Measurements from ENCODE around the gene ZSCAN16. TPM values are rescaled to one million over a fixed set of nuclear protein-coding genes. Genes with fewer than 3 reads are reported as not detected.
"Not testable (repeated sequence)": the region's sequence is repeated elsewhere in the genome, so short reads cannot be mapped to it uniquely, and the experiment has no call there.

The ZSCAN16 gene
- total RNA-seq, 1 donor from 2014 or later = 6.8 TPM

DNA sequence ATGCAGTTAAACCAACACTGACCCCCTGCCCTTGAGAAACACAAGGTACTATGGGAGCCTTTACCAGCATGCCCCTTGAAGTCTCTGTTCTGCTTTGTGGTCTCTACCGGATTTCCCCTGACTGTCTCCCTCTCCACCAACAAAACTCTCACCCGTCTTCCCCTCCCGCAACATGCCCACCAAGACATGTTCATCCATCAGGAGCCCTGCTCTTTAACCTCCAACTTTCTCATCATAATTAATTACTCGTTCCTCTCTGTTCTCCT is 43.0 kb upstream of the ZSCAN16 start:
- peaks cover 9% of the 10 kb centered on the region for H3K36me3 ChIP-seq
- H3K9me3 ChIP-seq = no peaks in the 10 kb centered on the region
- peak overlapping the region; percentile 84 for H3K4me3 ChIP-seq
- H3K27ac ChIP-seq = peak overlapping the region; percentile 89
- DNase-seq (no peak), ATAC-seq (peak; percentile 5 to 7)
- H3K4me1 ChIP-seq = peaks cover 14% of the 10 kb centered on the region
- TF ChIP-seq, protein P1, sequence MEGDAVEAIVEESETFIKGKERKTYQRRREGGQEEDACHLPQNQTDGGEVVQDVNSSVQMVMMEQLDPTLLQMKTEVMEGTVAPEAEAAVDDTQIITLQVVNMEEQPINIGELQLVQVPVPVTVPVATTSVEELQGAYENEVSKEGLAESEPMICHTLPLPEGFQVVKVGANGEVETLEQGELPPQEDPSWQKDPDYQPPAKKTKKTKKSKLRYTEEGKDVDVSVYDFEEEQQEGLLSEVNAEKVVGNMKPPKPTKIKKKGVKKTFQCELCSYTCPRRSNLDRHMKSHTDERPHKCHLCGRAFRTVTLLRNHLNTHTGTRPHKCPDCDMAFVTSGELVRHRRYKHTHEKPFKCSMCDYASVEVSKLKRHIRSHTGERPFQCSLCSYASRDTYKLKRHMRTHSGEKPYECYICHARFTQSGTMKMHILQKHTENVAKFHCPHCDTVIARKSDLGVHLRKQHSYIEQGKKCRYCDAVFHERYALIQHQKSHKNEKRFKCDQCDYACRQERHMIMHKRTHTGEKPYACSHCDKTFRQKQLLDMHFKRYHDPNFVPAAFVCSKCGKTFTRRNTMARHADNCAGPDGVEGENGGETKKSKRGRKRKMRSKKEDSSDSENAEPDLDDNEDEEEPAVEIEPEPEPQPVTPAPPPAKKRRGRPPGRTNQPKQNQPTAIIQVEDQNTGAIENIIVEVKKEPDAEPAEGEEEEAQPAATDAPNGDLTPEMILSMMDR (IDR thresholded peaks at IDR 0.05) = no peak
- intact Hi-C loops (cut with DNase I) = no loop called here
- H3K27me3 ChIP-seq (ENCODE audit: low read depth) = no peaks in the 10 kb centered on the region

DNA sequence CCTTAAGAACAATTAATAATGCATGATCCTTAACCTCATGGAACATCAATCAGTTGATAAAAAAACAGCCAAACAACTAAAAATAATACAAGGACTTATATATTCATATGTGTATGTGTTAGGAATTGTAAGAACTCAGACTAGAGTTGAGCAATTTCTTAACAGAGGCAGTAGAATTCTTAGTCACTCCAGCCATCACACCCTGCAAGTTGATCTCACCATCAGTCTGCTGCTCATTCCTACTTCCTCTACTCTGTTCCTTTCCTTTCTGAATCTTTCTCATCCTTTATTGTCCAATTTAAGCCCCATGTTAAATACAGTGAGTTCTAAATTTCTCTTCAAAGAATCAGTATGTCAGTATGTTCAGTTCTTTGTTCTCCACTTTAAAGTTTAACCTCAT is 41.5 kb upstream of the ZSCAN16 start:
- ATAC-seq (no peak), DNase-seq (no peak)
- peaks cover 14% of the 10 kb centered on the region for H3K4me1 ChIP-seq
- TF ChIP-seq, protein P1 (IDR thresholded peaks at IDR 0.05) = no peak
- peaks cover 9% of the 10 kb centered on the region for H3K36me3 ChIP-seq
- no peak overlapping the region for H3K27ac ChIP-seq
- intact Hi-C loops (cut with DNase I) = no loop called here
- no peaks in the 10 kb centered on the region for H3K27me3 ChIP-seq (ENCODE audit: low read depth)
- no peaks in the 10 kb centered on the region for H3K9me3 ChIP-seq
- no peak overlapping the region for H3K4me3 ChIP-seq

DNA sequence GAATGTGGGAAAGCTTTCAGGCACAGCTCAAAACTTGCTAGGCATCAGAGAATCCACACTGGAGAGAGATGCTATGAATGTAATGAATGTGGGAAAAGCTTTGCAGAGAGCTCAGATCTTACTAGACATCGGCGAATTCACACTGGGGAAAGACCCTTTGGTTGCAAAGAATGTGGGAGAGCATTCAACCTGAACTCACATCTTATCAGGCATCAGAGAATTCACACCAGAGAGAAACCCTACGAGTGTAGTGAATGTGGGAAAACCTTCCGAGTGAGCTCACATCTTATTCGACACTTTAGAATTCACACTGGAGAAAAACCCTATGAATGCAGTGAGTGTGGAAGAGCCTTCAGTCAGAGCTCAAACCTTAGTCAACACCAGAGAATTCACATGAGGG is 35.4 kb upstream of the ZSCAN16 start:
- Histone ChIP-seq H3K27ac (no peak overlapping the region), H3K9me3 (peaks cover 18% of the 10 kb centered on the region), H3K36me3 (peaks cover 19% of the 10 kb centered on the region), H3K4me1 (no peaks in the 10 kb centered on the region), H3K4me3 (no peak overlapping the region), H3K27me3 (ENCODE audit: low read depth) (no peaks in the 10 kb centered on the region)
- no peak for ATAC-seq
- TF ChIP-seq, protein P1 (IDR thresholded peaks at IDR 0.05) = no peak
- intact Hi-C loops (cut with DNase I) = no loop called here
- DNase-seq = no peak

DNA sequence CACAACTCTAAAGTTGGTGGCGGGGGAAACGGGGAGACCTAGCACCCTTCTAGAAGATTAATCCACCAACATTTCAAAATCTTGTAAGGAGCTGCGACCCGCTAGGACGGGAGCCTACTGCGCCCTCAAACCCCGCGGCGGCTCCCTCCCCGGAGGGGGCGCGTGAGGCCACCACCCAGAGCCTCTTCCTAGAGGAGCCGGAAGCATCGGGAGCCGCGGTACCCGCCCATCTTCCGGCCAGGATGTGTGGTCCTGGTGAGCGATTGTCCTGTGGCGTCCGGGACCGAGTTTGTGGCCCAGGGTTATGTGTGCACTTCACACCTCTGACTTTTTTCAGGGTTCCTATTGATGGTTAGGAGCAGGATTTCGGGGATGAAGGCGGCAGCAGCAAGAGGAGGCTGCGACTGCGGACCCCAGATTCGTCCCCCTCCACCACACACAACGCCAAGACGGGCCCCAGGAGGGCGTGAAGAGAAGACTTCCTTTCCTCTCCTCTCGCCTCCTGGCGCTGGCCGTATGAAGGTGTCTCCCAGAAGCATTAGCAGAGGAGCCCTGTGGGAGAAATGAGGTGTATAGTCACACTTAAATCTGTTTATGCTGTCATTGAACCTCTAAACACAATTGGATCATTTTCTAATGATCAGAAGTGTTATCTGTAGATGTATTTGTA is 33.4 kb upstream of the ZSCAN16 start:
- peaks cover 18% of the 10 kb centered on the region for H3K9me3 ChIP-seq
- no peaks in the 10 kb centered on the region for H3K4me1 ChIP-seq
- intact Hi-C loops (cut with DNase I) = no loop called here
- H3K27me3 ChIP-seq (ENCODE audit: low read depth) = no peaks in the 10 kb centered on the region
- no peak overlapping the region for H3K27ac ChIP-seq
- TF ChIP-seq, protein P1 (IDR thresholded peaks at IDR 0.05) = no peak
- ATAC-seq (peak in 1 of 2 donors; percentile 27), DNase-seq (no peak)
- peaks cover 12% of the 10 kb centered on the region for H3K36me3 ChIP-seq
- H3K4me3 ChIP-seq = peak overlapping the region; percentile 40

DNA sequence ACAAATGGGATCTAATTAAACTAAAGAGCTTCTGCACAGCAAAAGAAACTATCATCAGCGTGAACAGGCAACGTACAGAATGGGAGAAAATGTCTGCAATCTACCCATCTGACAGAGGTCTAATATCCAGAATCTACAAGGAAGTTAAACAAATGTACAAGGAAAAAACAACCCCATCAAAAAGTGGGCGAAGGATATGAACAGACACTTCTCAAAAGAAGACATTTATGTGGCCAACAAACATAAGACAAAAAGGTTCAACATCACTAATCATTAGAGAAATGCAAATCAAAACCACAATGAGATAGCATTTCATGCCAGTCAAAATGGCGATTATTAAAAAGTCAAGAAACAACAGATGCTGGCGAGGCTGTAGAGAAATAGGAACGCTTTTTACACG is 22.2 kb upstream of the ZSCAN16 start:
- DNase-seq; ATAC-seq; H3K4me1 ChIP-seq; H3K36me3 ChIP-seq; H3K9me3 ChIP-seq; H3K27me3 ChIP-seq (ENCODE audit: low read depth); intact Hi-C loops (cut with DNase I); H3K4me3 ChIP-seq; H3K27ac ChIP-seq: not testable (repeated sequence)

DNA sequence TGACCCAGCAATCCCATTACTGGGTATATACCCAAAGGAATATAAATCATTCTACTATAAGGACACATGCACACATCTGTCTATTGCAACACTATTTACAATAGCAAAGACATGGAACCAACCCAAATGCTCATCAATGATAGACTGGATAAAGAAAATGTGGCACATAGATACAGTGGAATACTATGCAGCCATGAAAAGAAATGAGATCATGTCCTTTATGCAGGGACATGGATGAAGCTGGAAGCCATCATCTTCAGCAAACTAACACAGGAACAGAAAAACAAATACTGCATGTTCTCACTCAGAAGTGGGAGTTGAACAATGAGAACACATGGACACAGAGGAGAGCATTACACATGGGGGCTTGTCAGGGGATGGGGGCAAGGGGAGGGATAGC is 21.7 kb upstream of the ZSCAN16 start:
- DNase-seq; H3K27me3 ChIP-seq (ENCODE audit: low read depth); H3K4me1 ChIP-seq; H3K4me3 ChIP-seq; H3K27ac ChIP-seq; ATAC-seq; intact Hi-C loops (cut with DNase I); H3K36me3 ChIP-seq; H3K9me3 ChIP-seq: not testable (repeated sequence)
